ENCODE data around the gene ERG. TPM values are rescaled to one million over a fixed set of nuclear protein-coding genes. Genes with fewer than 3 reads are reported as not detected.

The ERG gene, protein sequence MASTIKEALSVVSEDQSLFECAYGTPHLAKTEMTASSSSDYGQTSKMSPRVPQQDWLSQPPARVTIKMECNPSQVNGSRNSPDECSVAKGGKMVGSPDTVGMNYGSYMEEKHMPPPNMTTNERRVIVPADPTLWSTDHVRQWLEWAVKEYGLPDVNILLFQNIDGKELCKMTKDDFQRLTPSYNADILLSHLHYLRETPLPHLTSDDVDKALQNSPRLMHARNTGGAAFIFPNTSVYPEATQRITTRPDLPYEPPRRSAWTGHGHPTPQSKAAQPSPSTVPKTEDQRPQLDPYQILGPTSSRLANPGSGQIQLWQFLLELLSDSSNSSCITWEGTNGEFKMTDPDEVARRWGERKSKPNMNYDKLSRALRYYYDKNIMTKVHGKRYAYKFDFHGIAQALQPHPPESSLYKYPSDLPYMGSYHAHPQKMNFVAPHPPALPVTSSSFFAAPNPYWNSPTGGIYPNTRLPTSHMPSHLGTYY
- 3.9 TPM for total RNA-seq
- 5.8 TPM for polyA plus RNA-seq
- long read RNA-seq, donor 1: 0 reads
- long read RNA-seq, donor 2, full-length matches to known transcripts: 3 of 3 reads
- long read RNA-seq, donor 2, partial matches to known transcripts: 0 of 3 reads
- long read RNA-seq, donor 2, other reads (novel, unspliced or antisense): 0 of 3 reads
- long read RNA-seq, donor 3, full-length matches to known transcripts: 2 of 2 reads
- long read RNA-seq, donor 3, partial matches to known transcripts: 0 of 2 reads
- long read RNA-seq, donor 3, other reads (novel, unspliced or antisense): 0 of 2 reads
- long read RNA-seq, donor 4: 0 reads
- long read RNA-seq, donor 5, full-length matches to known transcripts: 3 of 3 reads
- long read RNA-seq, donor 5, partial matches to known transcripts: 0 of 3 reads
- long read RNA-seq, donor 5, other reads (novel, unspliced or antisense): 0 of 3 reads
- long read RNA-seq, donor 6, full-length matches to known transcripts: 1 of 1 reads
- long read RNA-seq, donor 6, partial matches to known transcripts: 0 of 1 reads
- long read RNA-seq, donor 6, other reads (novel, unspliced or antisense): 0 of 1 reads
- long read RNA-seq, donor 7: 0 reads
- long read RNA-seq, donor 8: 0 reads
- long read RNA-seq, donor 9: 0 reads
- long read RNA-seq, donor 10: 0 reads

DNA sequence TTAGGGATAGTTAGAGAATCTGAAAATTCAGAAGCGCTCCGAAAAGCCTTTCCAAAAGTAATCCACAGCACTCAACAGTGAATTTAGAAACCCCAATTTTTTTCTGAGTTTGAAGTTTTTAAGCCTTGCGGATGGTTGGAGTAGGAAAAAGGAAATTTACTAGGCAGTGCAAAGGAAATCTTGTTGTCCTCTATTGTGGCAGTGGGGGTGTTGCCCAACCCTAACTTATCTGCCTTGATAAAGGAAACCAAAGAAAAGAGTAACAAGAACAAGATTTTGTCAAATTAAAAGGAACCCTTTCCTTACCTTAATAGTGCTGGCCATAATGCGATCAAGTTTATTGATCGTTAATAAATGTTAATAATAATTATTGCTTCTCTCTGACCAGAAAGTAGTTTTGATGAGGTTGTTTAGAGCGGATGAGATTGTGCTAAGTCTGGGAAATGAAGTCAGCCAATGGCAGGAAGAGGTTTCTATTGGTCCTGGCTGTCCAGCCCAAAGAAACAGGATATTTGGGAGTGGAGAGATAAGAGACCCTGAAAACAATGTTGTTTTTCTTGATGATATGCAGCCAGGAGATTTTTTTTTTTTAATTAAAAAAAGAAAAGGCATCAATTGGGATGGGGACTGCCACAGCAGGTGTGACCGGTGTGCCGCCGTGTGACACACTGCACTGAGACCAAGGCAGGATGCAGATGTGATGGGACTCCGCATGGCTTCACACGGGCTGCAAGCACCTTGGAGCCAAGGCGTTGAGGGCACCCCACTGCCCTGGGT lies at the start of gene ERG:
ERG (minus strand) TSS at position 421 of the 777 bp plus-strand sequence; CDS start at position 324, 97 bp downstream.
- no peaks in the 10 kb centered on the region for H3K36me3 ChIP-seq (ENCODE audit: control insufficient read depth in 2 of 2, insufficient read depth in 2 of 2, low read length in 1 of 2)
- H3K9me3 ChIP-seq (ENCODE audit: control insufficient read depth in 2 of 2, insufficient read depth in 1 of 2, low read length in 1 of 2): no peaks in the 10 kb centered on the region
- H3K27me3 ChIP-seq (ENCODE audit: control insufficient read depth in 2 of 2, insufficient read depth in 1 of 2, low read length in 1 of 2): peaks cover 0 to 5% of the 10 kb centered on the region in 2 donors
- H3K4me1 ChIP-seq (ENCODE audit: control insufficient read depth in 2 of 2, insufficient read depth in 2 of 2, low read length in 2 of 2): peaks cover 20 to 25% of the 10 kb centered on the region in 2 donors
- H3K27ac ChIP-seq (ENCODE audit: low read depth in 1 of 2, low read length in 1 of 2): peak within 1 kb of the TSS in 1 of 2 donors; percentile 63
- WGBS: 4% methylated on average over 12 of the region's 12 CpGs
- H3K4me3 ChIP-seq (ENCODE audit: low read length in 2 of 2): peak within 1 kb of the TSS in 1 of 2 donors; percentile 19
- peak in 1 of 9 donors; percentile 62 for DNase-seq (ENCODE audit: low read depth in 6 of 9, low spot score in 9 of 9)

DNA sequence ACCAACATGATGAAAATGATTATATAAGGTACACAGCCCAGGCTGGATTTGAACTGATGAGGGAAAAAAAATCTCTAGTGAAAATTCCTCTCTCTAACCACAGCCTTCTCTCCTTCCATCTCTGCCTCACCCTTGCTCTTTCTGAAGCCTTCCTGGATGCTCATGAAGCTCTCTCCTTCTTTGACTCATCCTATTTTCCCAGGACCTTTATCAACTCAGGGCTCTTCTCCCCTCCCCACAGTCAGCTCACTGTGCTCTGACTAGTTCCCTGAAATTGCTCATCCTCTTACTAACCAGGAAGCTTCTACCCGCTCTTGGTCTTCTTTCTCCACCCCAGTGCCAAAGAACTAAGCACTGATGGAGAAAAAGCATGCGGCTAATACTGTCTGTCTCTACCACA lies 46.4 kb upstream of the ERG start:
- Histone ChIP-seq H3K27ac (ENCODE audit: low read depth in 1 of 2, low read length in 1 of 2) (no peak overlapping the region), H3K4me1 (ENCODE audit: control insufficient read depth in 2 of 2, insufficient read depth in 2 of 2, low read length in 2 of 2) (no peaks in the 10 kb centered on the region), H3K9me3 (ENCODE audit: control insufficient read depth in 2 of 2, insufficient read depth in 1 of 2, low read length in 1 of 2) (no peaks in the 10 kb centered on the region), H3K36me3 (ENCODE audit: control insufficient read depth in 2 of 2, insufficient read depth in 2 of 2, low read length in 1 of 2) (no peaks in the 10 kb centered on the region), H3K4me3 (ENCODE audit: low read length in 2 of 2) (no peak overlapping the region), H3K27me3 (ENCODE audit: control insufficient read depth in 2 of 2, insufficient read depth in 1 of 2, low read length in 1 of 2) (no peaks in the 10 kb centered on the region)
- WGBS: 100% methylated on average over 2 of the region's 2 CpGs
- no peak for DNase-seq (ENCODE audit: low read depth in 6 of 9, low spot score in 9 of 9)

DNA sequence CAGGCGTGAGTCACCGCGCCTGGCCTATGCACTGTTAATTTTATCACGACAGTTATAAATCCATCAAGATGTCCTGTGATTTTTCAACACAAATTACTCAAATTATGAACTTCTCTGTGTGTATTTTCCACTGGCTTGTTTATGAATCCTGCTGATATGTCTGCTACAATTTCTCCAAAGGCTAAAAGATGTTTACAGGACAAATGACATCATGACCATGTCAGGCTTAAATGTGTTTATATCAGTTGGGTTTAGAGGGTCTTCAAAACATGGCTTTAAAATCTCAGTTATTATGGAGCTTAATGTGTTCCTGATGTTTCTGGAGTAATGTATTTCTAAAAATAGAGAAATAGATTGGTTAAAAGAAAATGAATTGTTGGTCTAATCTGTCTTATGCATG lies 44.0 kb upstream of the ERG start:
- no peak overlapping the region for H3K27ac ChIP-seq (ENCODE audit: low read depth in 1 of 2, low read length in 1 of 2)
- WGBS: 93% methylated on average over 4 of the region's 4 CpGs
- no peaks in the 10 kb centered on the region for H3K27me3 ChIP-seq (ENCODE audit: control insufficient read depth in 2 of 2, insufficient read depth in 1 of 2, low read length in 1 of 2)
- no peaks in the 10 kb centered on the region for H3K36me3 ChIP-seq (ENCODE audit: control insufficient read depth in 2 of 2, insufficient read depth in 2 of 2, low read length in 1 of 2)
- no peak overlapping the region for H3K4me3 ChIP-seq (ENCODE audit: low read length in 2 of 2)
- H3K4me1 ChIP-seq (ENCODE audit: control insufficient read depth in 2 of 2, insufficient read depth in 2 of 2, low read length in 2 of 2): no peaks in the 10 kb centered on the region
- DNase-seq (ENCODE audit: low read depth in 6 of 9, low spot score in 9 of 9): no peak
- H3K9me3 ChIP-seq (ENCODE audit: control insufficient read depth in 2 of 2, insufficient read depth in 1 of 2, low read length in 1 of 2): no peaks in the 10 kb centered on the region

DNA sequence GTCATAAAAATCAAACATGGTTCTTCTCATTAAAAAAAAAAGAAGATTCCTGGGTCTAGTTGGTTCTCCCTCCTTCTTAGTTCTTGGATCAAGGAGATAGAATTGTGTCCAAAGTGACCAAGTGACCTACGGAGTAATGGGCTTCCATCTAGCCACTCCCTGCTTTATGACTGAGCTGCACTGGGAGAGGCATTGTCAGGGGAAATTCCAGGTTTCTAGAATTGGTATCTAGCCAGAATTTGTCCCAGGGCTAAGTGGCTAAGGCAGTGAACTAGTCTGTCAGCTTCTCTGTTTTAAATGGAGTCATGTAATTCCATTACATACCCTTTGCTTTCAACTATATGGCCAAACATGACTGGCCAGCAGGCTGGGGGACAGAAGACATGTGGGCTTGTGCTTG lies 40.1 kb upstream of the ERG start:
- 98% methylated on average over 1 of the region's 1 CpG for WGBS
- no peaks in the 10 kb centered on the region for H3K27me3 ChIP-seq (ENCODE audit: control insufficient read depth in 2 of 2, insufficient read depth in 1 of 2, low read length in 1 of 2)
- no peak overlapping the region for H3K27ac ChIP-seq (ENCODE audit: low read depth in 1 of 2, low read length in 1 of 2)
- no peak for DNase-seq (ENCODE audit: low read depth in 6 of 9, low spot score in 9 of 9)
- no peaks in the 10 kb centered on the region for H3K9me3 ChIP-seq (ENCODE audit: control insufficient read depth in 2 of 2, insufficient read depth in 1 of 2, low read length in 1 of 2)
- H3K4me1 ChIP-seq (ENCODE audit: control insufficient read depth in 2 of 2, insufficient read depth in 2 of 2, low read length in 2 of 2): no peaks in the 10 kb centered on the region
- no peaks in the 10 kb centered on the region for H3K36me3 ChIP-seq (ENCODE audit: control insufficient read depth in 2 of 2, insufficient read depth in 2 of 2, low read length in 1 of 2)
- H3K4me3 ChIP-seq (ENCODE audit: low read length in 2 of 2): no peak overlapping the region

DNA sequence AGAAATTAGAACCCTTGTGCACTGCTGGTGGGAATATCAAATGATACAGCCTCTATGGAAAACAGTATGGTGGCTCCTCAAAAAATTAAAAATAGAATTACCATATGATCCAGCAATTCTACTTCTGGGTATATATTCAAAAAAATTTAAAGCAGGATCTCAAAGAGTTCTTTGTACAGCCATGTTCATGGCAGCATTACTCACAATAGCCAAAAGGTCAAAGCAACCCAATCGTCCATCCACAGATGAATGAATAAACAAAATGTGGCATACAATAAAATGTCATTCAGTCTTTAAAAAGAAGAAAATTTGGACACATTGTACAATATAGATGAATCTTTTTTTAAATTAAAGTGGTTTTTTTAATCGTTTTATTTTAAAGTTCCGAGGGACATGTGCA lies 36.3 kb upstream of the ERG start:
- DNase-seq (ENCODE audit: low read depth in 6 of 9, low spot score in 9 of 9): no peak
- no peak overlapping the region for H3K27ac ChIP-seq (ENCODE audit: low read depth in 1 of 2, low read length in 1 of 2)
- H3K9me3 ChIP-seq (ENCODE audit: control insufficient read depth in 2 of 2, insufficient read depth in 1 of 2, low read length in 1 of 2): no peaks in the 10 kb centered on the region
- 97% methylated on average over 3 of the region's 3 CpGs for WGBS
- H3K4me1 ChIP-seq (ENCODE audit: control insufficient read depth in 2 of 2, insufficient read depth in 2 of 2, low read length in 2 of 2): no peaks in the 10 kb centered on the region
- H3K4me3 ChIP-seq (ENCODE audit: low read length in 2 of 2): no peak overlapping the region
- H3K36me3 ChIP-seq (ENCODE audit: control insufficient read depth in 2 of 2, insufficient read depth in 2 of 2, low read length in 1 of 2): no peaks in the 10 kb centered on the region
- H3K27me3 ChIP-seq (ENCODE audit: control insufficient read depth in 2 of 2, insufficient read depth in 1 of 2, low read length in 1 of 2): no peaks in the 10 kb centered on the region

DNA sequence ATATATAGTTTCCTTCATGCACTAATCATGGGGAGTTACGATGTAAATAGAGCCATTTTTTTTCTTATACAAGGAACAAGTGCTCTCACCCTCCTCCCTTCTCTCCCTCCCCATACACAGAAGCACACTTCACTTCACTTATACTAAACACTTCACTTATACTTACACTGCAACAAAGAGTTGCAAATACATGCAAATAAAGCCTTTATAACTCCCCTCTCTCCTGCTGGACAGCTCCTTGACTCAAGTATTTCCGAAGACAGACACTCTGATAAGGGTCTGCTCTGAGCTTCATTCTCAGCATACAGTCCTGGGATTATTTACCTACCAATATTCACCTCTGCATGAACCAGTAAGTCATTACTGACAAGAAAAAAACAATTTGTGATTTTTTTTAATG lies 35.6 kb upstream of the ERG start:
- DNase-seq (ENCODE audit: low read depth in 6 of 9, low spot score in 9 of 9): peak in 1 of 9 donors; percentile 5
- H3K4me1 ChIP-seq (ENCODE audit: control insufficient read depth in 2 of 2, insufficient read depth in 2 of 2, low read length in 2 of 2): no peaks in the 10 kb centered on the region
- H3K27ac ChIP-seq (ENCODE audit: low read depth in 1 of 2, low read length in 1 of 2): no peak overlapping the region
- H3K4me3 ChIP-seq (ENCODE audit: low read length in 2 of 2): no peak overlapping the region
- 87% methylated on average over 2 of the region's 2 CpGs for WGBS
- H3K9me3 ChIP-seq (ENCODE audit: control insufficient read depth in 2 of 2, insufficient read depth in 1 of 2, low read length in 1 of 2): no peaks in the 10 kb centered on the region
- no peaks in the 10 kb centered on the region for H3K36me3 ChIP-seq (ENCODE audit: control insufficient read depth in 2 of 2, insufficient read depth in 2 of 2, low read length in 1 of 2)
- no peaks in the 10 kb centered on the region for H3K27me3 ChIP-seq (ENCODE audit: control insufficient read depth in 2 of 2, insufficient read depth in 1 of 2, low read length in 1 of 2)

DNA sequence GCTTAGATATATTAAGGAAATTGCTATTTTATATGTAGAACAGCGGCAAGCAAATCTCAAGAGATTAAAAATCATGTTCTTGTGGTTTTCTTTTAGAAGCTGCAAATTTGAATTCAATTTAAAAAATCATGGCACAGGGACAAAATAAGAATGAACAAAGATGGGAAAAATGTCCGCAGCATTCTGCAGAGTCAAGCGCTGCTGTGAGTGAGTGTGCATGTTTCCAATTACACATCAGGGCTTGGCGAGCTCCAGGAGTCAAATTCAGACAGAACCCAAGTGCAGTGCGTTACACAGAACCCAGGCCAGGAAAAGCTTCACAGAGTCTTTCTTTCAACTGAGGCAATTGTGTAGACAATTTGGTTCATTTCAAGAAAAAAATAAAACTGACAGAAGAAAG lies 33.3 kb upstream of the ERG start:
- H3K4me3 ChIP-seq (ENCODE audit: low read length in 2 of 2): no peak overlapping the region
- no peaks in the 10 kb centered on the region for H3K36me3 ChIP-seq (ENCODE audit: control insufficient read depth in 2 of 2, insufficient read depth in 2 of 2, low read length in 1 of 2)
- H3K4me1 ChIP-seq (ENCODE audit: control insufficient read depth in 2 of 2, insufficient read depth in 2 of 2, low read length in 2 of 2): no peaks in the 10 kb centered on the region
- no peaks in the 10 kb centered on the region for H3K9me3 ChIP-seq (ENCODE audit: control insufficient read depth in 2 of 2, insufficient read depth in 1 of 2, low read length in 1 of 2)
- no peak for DNase-seq (ENCODE audit: low read depth in 6 of 9, low spot score in 9 of 9)
- no peaks in the 10 kb centered on the region for H3K27me3 ChIP-seq (ENCODE audit: control insufficient read depth in 2 of 2, insufficient read depth in 1 of 2, low read length in 1 of 2)
- H3K27ac ChIP-seq (ENCODE audit: low read depth in 1 of 2, low read length in 1 of 2): no peak overlapping the region
- WGBS: 86% methylated on average over 5 of the region's 5 CpGs

DNA sequence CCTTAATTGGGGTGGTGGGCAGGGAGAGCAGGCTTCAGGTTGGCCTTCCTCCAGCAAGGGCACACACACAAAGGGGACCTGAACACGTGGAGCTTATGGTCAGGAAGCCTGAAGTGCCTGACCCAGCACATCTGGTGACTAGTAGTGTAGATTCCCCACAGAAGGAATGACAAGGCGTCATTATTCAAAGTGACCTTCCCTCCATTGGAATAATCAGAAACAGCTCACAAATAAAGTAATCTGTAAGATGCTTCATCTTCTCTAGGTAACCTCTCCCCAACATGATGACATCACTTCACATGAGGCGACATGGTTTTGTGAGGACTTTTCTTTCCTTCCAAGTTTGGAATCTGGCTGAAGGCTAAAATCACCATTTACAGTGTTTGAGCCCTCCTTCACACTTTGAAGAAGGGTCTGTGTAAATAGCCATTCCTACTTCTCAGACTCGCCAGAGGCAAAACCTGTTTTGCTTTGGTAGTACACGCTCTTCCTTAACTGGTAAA lies 32.8 kb upstream of the ERG start:
- Histone ChIP-seq H3K36me3 (ENCODE audit: control insufficient read depth in 2 of 2, insufficient read depth in 2 of 2, low read length in 1 of 2) (no peaks in the 10 kb centered on the region), H3K4me3 (ENCODE audit: low read length in 2 of 2) (no peak overlapping the region), H3K27ac (ENCODE audit: low read depth in 1 of 2, low read length in 1 of 2) (no peak overlapping the region), H3K9me3 (ENCODE audit: control insufficient read depth in 2 of 2, insufficient read depth in 1 of 2, low read length in 1 of 2) (no peaks in the 10 kb centered on the region), H3K4me1 (ENCODE audit: control insufficient read depth in 2 of 2, insufficient read depth in 2 of 2, low read length in 2 of 2) (no peaks in the 10 kb centered on the region), H3K27me3 (ENCODE audit: control insufficient read depth in 2 of 2, insufficient read depth in 1 of 2, low read length in 1 of 2) (no peaks in the 10 kb centered on the region)
- DNase-seq (ENCODE audit: low read depth in 6 of 9, low spot score in 9 of 9): no peak
- WGBS: 88% methylated on average over 5 of the region's 5 CpGs
